Measurements from ENCODE around the gene GBF1.

Gene GBF1

GRCh38 chr10:102398172-102399020 lies 153.1 kb downstream of the GBF1 start:
- no peak for DNase-seq

GRCh38 chr10:102399217-102400021 lies 154.1 kb downstream of the GBF1 start:
- no peak for DNase-seq

GRCh38 chr10:102400076-102400475 lies 154.7 kb downstream of the GBF1 start:
- no peak for DNase-seq

- DNase-seq: no peak
Observed at GRCh38 chr10:102400598-102401341, 155.4 kb downstream of the GBF1 start.

GRCh38 chr10:102401342-102401654 lies 156.0 kb downstream of the GBF1 start:
- DNase-seq: no peak

- DNase-seq: no peak
Observed at GRCh38 chr10:102401735-102402511, 156.6 kb downstream of the GBF1 start.

- DNase-seq: no peak
Observed at GRCh38 chr10:102402512-102402896, 157.2 kb downstream of the GBF1 start.

GRCh38 chr10:102403115-102403514 lies 157.8 kb downstream of the GBF1 start:
- no peak for DNase-seq

GRCh38 chr10:102404361-102405107 lies 159.2 kb downstream of the GBF1 start:
- no peak for DNase-seq

GRCh38 chr10:102405108-102405571 lies 159.8 kb downstream of the GBF1 start:
- DNase-seq: no peak

- DNase-seq: no peak
Observed at GRCh38 chr10:102405632-102406031, 160.3 kb downstream of the GBF1 start.

- no peak for DNase-seq
Observed at GRCh38 chr10:102406815-102407214, 161.5 kb downstream of the GBF1 start.

GRCh38 chr10:102407425-102408130 lies 162.2 kb downstream of the GBF1 start:
- no peak for DNase-seq

- no peak for DNase-seq
Observed at GRCh38 chr10:102408131-102408727, 162.9 kb downstream of the GBF1 start.

GRCh38 chr10:102408728-102409603 lies 163.6 kb downstream of the GBF1 start:
- DNase-seq: no peak

- no peak for DNase-seq
Observed at GRCh38 chr10:102409604-102410428, 164.5 kb downstream of the GBF1 start.

- no peak for DNase-seq
Observed at GRCh38 chr10:102410429-102411073, 165.2 kb downstream of the GBF1 start.
